Neural progenitor cell (in vitro differentiated cells): ENCODE data around the gene SSC5D.

Experiments
- EZH2 ChIP-seq: fragments of 200-600 bp; sonication (generic); IDR thresholded peaks from 2 replicates; pipeline ENCODE4 v1.6.1; 2017; ENCODE audit warnings: antibody characterized with exemption, mild to moderate bottlenecking, moderate library complexity
- TF ChIP-seq, protein P1 (sequence below): fragments of 200-600 bp; sonication (generic); IDR thresholded peaks from 2 replicates; pipeline ENCODE4 v1.5.1; 2017; ENCODE audit warnings: antibody characterized with exemption, mild to moderate bottlenecking

- TF ChIP-seq, protein P1, sequence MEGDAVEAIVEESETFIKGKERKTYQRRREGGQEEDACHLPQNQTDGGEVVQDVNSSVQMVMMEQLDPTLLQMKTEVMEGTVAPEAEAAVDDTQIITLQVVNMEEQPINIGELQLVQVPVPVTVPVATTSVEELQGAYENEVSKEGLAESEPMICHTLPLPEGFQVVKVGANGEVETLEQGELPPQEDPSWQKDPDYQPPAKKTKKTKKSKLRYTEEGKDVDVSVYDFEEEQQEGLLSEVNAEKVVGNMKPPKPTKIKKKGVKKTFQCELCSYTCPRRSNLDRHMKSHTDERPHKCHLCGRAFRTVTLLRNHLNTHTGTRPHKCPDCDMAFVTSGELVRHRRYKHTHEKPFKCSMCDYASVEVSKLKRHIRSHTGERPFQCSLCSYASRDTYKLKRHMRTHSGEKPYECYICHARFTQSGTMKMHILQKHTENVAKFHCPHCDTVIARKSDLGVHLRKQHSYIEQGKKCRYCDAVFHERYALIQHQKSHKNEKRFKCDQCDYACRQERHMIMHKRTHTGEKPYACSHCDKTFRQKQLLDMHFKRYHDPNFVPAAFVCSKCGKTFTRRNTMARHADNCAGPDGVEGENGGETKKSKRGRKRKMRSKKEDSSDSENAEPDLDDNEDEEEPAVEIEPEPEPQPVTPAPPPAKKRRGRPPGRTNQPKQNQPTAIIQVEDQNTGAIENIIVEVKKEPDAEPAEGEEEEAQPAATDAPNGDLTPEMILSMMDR: no peak
- TF ChIP-seq EZH2: no peak
Observed at GRCh38 chr19:55468054-55468393, 20.2 kb upstream of the SSC5D start.
